DOHH2 (cell line): ENCODE measurements around the gene PRDM16.

Source experiments
- EZH2phosphoT487 ChIP-seq: fragments of 200-600 bp; sonication (generic); IDR thresholded peaks from 2 replicates; pipeline ENCODE4 v1.6.1; 2017; ENCODE audit warnings: borderline replicate concordance, mild to moderate bottlenecking, antibody characterized with exemption, low read length, moderate library complexity, mixed read lengths
- TF ChIP-seq, protein P1 (sequence below): fragments of 200-600 bp; sonication (generic); IDR thresholded peaks from one replicate; pipeline ENCODE4 v1.5.1; 2014; ENCODE audit warnings: antibody characterized with exemption, mild to moderate bottlenecking, low read depth, low read length; ENCODE audit not compliant: poor library complexity, severe bottlenecking

DNA sequence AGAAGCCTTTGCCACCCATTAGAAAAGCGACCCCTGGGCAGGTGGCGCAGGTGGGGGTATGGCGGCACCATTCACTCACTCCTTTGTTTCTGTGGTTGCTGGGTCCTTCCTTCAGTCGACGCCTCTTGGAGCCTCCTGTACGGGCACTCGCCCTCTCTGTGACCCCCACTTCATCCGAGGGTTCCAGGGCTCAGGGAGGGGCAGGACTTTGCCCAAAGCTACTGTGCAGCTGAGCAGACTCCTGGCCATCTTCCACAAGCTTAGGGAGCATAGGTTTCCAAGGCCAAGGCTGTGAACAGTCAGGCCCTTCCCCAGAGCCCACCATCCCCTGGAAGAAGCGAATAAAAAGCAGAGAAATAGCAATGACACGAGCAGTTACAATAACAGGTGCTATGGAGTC, 194.8 kb downstream of the PRDM16 start:
- TF ChIP-seq, protein P1, sequence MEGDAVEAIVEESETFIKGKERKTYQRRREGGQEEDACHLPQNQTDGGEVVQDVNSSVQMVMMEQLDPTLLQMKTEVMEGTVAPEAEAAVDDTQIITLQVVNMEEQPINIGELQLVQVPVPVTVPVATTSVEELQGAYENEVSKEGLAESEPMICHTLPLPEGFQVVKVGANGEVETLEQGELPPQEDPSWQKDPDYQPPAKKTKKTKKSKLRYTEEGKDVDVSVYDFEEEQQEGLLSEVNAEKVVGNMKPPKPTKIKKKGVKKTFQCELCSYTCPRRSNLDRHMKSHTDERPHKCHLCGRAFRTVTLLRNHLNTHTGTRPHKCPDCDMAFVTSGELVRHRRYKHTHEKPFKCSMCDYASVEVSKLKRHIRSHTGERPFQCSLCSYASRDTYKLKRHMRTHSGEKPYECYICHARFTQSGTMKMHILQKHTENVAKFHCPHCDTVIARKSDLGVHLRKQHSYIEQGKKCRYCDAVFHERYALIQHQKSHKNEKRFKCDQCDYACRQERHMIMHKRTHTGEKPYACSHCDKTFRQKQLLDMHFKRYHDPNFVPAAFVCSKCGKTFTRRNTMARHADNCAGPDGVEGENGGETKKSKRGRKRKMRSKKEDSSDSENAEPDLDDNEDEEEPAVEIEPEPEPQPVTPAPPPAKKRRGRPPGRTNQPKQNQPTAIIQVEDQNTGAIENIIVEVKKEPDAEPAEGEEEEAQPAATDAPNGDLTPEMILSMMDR, result no peak
- TF ChIP-seq EZH2phosphoT487, result no peak
